ENCODE data around the gene NPNT. TPM values are rescaled to one million over a fixed set of nuclear protein-coding genes. Genes with fewer than 3 reads are reported as not detected.

The NPNT gene
- total and polyA plus RNA-seq, 2 donors = 13.0 to 50.6 TPM

- Histone ChIP-seq H3K36me3 (ENCODE audit: insufficient read depth) (no peaks in the 10 kb centered on the region), H3K27ac (ENCODE audit: low read depth) (no peak overlapping the region), H3K4me3 (ENCODE audit: low read depth, low read length) (no peak overlapping the region), H3K4me1 (ENCODE audit: insufficient read depth) (peaks cover 2% of the 10 kb centered on the region)
- 26% methylated on average over 6 of the region's 6 CpGs for WGBS
- no peak for DNase-seq (ENCODE audit: extremely low spot score)
Observed at GRCh38 chr4:105994061-105994460, 98.8 kb downstream of the NPNT start.

- WGBS = 93% methylated on average over 5 of the region's 5 CpGs
- Histone ChIP-seq H3K27ac (ENCODE audit: low read depth) (no peak overlapping the region), H3K4me1 (ENCODE audit: insufficient read depth) (peaks cover 2% of the 10 kb centered on the region), H3K4me3 (ENCODE audit: low read depth, low read length) (no peak overlapping the region), H3K36me3 (ENCODE audit: insufficient read depth) (no peaks in the 10 kb centered on the region)
- no peak for DNase-seq (ENCODE audit: extremely low spot score)
Observed at GRCh38 chr4:105994841-105995501, 99.7 kb downstream of the NPNT start.

GRCh38 chr4:105996845-105997244 is 101.6 kb downstream of the NPNT start:
- DNase-seq (ENCODE audit: extremely low spot score) = no peak
- Histone ChIP-seq H3K27ac (ENCODE audit: low read depth) (no peak overlapping the region), H3K4me3 (ENCODE audit: low read depth, low read length) (no peak overlapping the region), H3K36me3 (ENCODE audit: insufficient read depth) (no peaks in the 10 kb centered on the region), H3K4me1 (ENCODE audit: insufficient read depth) (peaks cover 2% of the 10 kb centered on the region)
- 76% methylated on average over 7 of the region's 7 CpGs for WGBS

GRCh38 chr4:105998171-105999063 is 103.1 kb downstream of the NPNT start:
- 68% methylated on average over 7 of the region's 7 CpGs for WGBS
- no peaks in the 10 kb centered on the region for H3K36me3 ChIP-seq (ENCODE audit: insufficient read depth)
- H3K4me1 ChIP-seq (ENCODE audit: insufficient read depth) = peaks cover 2% of the 10 kb centered on the region
- H3K4me3 ChIP-seq (ENCODE audit: low read depth, low read length) = no peak overlapping the region
- no peak overlapping the region for H3K27ac ChIP-seq (ENCODE audit: low read depth)
- no peak for DNase-seq (ENCODE audit: extremely low spot score)

GRCh38 chr4:106002994-106003393 is 107.7 kb downstream of the NPNT start:
- Histone ChIP-seq H3K4me1 (ENCODE audit: insufficient read depth) (peaks cover 2% of the 10 kb centered on the region), H3K27ac (ENCODE audit: low read depth) (no peak overlapping the region), H3K4me3 (ENCODE audit: low read depth, low read length) (no peak overlapping the region), H3K36me3 (ENCODE audit: insufficient read depth) (no peaks in the 10 kb centered on the region)
- no peak for DNase-seq (ENCODE audit: extremely low spot score)
- WGBS = 38% methylated on average over 2 of the region's 2 CpGs

GRCh38 chr4:106010761-106011160 is 115.5 kb downstream of the NPNT start:
- Histone ChIP-seq H3K4me1 (ENCODE audit: insufficient read depth) (no peaks in the 10 kb centered on the region), H3K36me3 (ENCODE audit: insufficient read depth) (no peaks in the 10 kb centered on the region), H3K27ac (ENCODE audit: low read depth) (no peak overlapping the region), H3K4me3 (ENCODE audit: low read depth, low read length) (no peak overlapping the region)
- no peak for DNase-seq (ENCODE audit: extremely low spot score)
- WGBS = 89% methylated on average over 2 of the region's 2 CpGs

GRCh38 chr4:106011387-106011786 is 116.1 kb downstream of the NPNT start:
- Histone ChIP-seq H3K4me3 (ENCODE audit: low read depth, low read length) (no peak overlapping the region), H3K27ac (ENCODE audit: low read depth) (no peak overlapping the region), H3K4me1 (ENCODE audit: insufficient read depth) (no peaks in the 10 kb centered on the region), H3K36me3 (ENCODE audit: insufficient read depth) (no peaks in the 10 kb centered on the region)
- DNase-seq (ENCODE audit: extremely low spot score) = no peak
- 98% methylated on average over 1 of the region's 1 CpG for WGBS

- no peak for DNase-seq (ENCODE audit: extremely low spot score)
- Histone ChIP-seq H3K27ac (ENCODE audit: low read depth) (no peak overlapping the region), H3K4me1 (ENCODE audit: insufficient read depth) (no peaks in the 10 kb centered on the region), H3K36me3 (ENCODE audit: insufficient read depth) (no peaks in the 10 kb centered on the region), H3K4me3 (ENCODE audit: low read depth, low read length) (no peak overlapping the region)
- WGBS = 81% methylated on average over 5 of the region's 5 CpGs
Observed at GRCh38 chr4:106017975-106018374, 122.7 kb downstream of the NPNT start.

- Histone ChIP-seq H3K4me1 (ENCODE audit: insufficient read depth) (no peaks in the 10 kb centered on the region), H3K27ac (ENCODE audit: low read depth) (no peak overlapping the region), H3K36me3 (ENCODE audit: insufficient read depth) (no peaks in the 10 kb centered on the region), H3K4me3 (ENCODE audit: low read depth, low read length) (no peak overlapping the region)
- DNase-seq (ENCODE audit: extremely low spot score) = no peak
Observed at GRCh38 chr4:106019771-106020170, 124.5 kb downstream of the NPNT start.

Other genes with a start within 250 kb of the NPNT start
- 18.1 TPM for gene INTS12, start 186.8 kb upstream of the NPNT start, total RNA-seq
- 18.6 TPM for gene INTS12, start 186.8 kb upstream of the NPNT start, polyA plus RNA-seq
- 24.2 TPM for gene GSTCD, start 186.7 kb upstream of the NPNT start, total RNA-seq
- gene GSTCD, start 186.7 kb upstream of the NPNT start, polyA plus RNA-seq = 3.7 TPM

Data from urinary bladder (tissue), 4 donors.